Inflammatory macrophage treated with lipopolysaccharide for 1 hour (primary cell): ENCODE measurements around the gene PCDH11Y.
"Not testable (repeated sequence)": the region's sequence is repeated elsewhere in the genome, so short reads cannot be mapped to it uniquely, and the experiment has no call there.

ENCODE experiments used
- DNase-seq, 2 donors: peaks; one replicate each; pipeline ENCODE4 v3.0.0-alpha.2; 2020 to 2022

Gene PCDH11Y

DNA sequence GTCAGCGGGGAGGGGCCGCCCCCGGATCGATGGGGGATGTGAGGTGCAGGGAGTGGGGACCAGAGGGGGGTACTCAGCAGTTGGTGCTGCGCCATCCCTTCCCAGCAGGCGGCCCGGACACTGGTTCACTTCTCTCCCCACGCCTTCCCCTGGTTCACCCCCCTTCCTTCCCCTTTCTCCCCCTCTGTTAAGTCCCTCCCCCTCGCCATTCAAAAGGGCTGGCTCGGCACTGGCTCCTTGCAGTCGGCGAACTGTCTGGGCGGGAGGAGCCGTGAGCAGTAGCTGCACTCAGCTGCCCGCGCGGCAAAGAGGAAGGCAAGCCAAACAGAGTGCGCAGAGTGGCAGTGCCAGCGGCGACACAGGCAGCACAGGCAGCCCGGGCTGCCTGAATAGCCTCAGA lies at the start of gene PCDH11Y:
PCDH11Y (plus strand) TSS at position 240 of the 400 bp plus-strand sequence. CDS start 56,804 bp downstream, outside the sequence.
- not testable (repeated sequence) for DNase-seq

GRCh38 chrY:4967894-4968293 lies 32.2 kb upstream of the PCDH11Y start:
- not testable (repeated sequence) for DNase-seq

GRCh38 chrY:4991743-4992400 lies 8.2 kb upstream of the PCDH11Y start:
- DNase-seq = not testable (repeated sequence)

- DNase-seq = not testable (repeated sequence)
Measured at GRCh38 chrY:4994892-4995291, 5.2 kb upstream of the PCDH11Y start.

- not testable (repeated sequence) for DNase-seq
Measured at GRCh38 chrY:5002476-5003184, 2.5 kb downstream of the PCDH11Y start.

GRCh38 chrY:5038972-5039523 lies 39.0 kb downstream of the PCDH11Y start:
- DNase-seq = not testable (repeated sequence)

DNA sequence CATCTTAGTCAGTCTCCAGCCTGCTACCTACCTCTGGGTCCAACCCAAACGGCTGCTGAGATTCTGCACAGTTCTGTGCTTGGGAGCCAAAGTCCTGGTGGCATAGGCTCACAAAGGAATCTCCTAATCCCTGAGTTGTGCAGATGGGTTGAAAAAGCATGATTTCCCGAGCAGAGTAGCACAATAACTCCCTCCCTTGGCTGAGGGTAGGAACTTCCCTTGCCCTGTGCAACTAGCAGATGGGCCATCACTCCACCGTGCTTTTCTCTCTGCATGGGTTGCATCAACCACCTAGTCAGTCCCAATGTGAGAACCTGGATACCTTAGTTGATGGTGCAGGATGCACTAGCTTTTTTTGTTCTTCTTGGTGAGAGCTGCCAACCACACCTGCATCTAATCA lies 82.9 kb downstream of the PCDH11Y start:
- not testable (repeated sequence) for DNase-seq

- not testable (repeated sequence) for DNase-seq
Measured at GRCh38 chrY:5182998-5183397, 182.9 kb downstream of the PCDH11Y start.

DNA sequence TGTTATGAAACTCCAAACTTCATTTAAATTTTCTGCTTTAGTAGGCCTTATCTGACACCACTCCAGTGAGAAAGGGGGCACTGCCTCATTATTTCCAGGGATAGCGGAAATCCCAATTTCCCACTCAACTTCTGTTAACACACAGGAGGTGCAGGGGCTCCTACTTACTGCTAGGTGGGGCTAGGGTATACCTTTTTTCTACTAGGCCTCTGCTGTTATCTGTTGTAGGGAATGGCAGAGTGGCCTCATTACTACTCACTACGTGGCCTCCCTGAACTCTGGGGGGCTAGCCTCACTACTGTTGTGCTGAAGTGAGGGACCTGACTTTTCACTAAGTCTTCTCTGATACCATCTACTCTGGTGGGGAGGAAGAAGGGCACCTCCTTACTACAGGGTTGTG lies 215.0 kb downstream of the PCDH11Y start:
- DNase-seq = not testable (repeated sequence)

DNA sequence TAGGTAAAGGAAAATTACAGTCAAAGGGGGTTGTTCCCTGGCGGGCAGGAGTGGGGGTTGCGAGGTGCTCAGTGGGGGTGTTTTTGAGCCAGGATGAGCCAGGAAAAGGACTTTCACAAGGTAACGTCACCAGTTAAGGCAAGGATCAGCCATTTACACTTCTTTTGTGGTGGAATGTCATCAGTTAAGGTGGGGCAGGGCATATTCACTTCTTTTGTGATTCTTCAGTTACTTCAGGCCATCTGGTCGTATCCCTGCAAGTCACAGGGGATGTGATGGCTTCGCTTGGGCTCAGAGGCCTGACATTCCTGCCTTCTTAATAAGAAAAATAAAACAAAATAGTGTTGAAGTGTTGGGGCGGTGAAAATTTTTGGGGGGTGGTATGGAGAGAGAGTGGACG lies 324.8 kb downstream of the PCDH11Y start:
- not testable (repeated sequence) for DNase-seq

DNA sequence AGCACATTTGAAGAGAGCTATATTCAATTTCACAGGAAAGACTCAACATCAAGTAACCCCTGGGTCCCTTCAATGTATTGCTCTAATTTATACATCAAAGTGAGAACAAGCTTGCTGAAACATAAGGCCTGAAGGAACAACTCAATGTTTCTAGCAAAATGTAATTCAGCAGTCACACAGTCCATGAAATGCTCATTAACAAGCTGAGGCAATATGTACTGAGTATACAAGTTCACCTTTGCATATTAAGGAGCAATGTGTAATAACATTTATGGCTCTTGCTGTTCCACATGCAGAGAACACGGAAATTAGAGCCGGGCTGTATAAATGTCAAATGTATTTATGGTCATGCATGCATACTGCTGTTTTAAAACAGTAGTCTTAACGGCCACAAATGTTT lies 342.1 kb downstream of the PCDH11Y start:
- DNase-seq = not testable (repeated sequence)

DNA sequence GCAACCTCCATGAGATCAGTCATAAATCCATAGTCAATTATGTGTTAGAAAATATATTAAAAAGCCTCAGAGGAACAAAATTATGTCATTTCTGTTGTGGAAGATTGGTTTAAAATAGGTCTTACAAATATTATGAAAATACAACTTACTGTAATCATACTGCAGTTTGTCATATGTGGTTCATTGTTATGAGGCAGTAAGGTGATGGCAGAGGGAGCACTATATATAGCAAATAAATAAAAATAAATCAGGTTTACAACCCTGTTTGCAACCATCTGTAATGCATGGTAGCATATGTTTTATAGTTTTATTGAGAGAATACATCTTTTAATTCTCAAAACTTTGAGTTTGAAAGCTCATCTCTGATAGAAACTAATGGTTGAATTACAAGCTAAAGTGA lies 543.6 kb downstream of the PCDH11Y start:
- not testable (repeated sequence) for DNase-seq

DNA sequence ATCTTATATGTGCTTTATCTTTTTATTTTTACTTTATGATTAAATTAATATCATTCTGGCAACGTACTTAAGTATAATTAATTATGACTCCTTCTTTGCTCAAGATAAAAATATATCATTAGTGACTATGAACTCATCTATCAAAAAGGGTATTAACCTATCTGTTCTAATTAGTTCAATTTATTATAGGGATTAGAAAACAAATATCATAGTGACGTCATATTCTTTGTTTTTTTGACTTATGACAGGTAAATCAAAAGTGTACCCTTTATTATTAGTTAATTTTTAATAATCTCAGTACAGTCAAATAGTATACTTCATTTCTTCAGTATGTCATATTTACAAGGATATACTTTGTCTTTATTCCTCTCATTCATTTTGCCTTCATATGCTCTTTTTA lies 638.5 kb downstream of the PCDH11Y start:
- DNase-seq = not testable (repeated sequence)

DNA sequence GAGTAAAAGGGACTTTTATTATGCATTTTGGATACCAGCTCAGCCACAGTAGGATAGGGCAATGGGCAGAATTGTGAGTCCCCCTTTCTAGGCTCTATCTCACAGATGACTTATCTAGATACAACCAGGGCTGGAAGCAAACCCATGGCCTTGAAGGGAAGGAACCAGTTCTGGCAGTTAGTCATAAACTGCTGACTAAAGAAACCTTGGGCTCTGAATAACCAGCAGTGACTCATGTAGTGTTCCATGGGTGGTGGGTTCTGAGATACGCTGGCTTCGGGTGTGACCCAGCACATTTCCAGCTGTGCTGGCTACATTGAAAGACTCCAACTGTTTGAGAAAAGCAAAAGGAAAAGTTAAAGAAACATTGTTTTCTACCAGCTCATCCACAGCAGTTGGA lies 679.2 kb downstream of the PCDH11Y start:
- not testable (repeated sequence) for DNase-seq

DNA sequence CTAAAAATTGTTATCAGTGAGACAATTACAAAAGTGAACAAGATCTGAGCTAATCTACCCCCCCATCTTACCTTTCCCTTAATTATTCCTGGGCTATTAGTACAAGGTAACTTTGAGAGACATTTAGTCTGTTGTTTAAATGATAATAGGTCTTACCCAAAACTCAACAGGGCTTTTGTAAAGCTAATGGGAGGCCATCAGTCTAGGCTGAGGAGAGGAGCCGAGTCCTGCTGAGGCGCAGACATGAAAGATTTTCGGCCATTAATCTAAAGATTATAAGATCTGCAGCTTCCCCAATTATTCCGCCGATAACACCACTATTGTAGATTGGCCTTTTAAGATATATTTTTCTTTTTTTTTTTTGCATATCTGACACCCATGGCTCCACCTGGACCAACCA lies 708.6 kb downstream of the PCDH11Y start:
- not testable (repeated sequence) for DNase-seq

- not testable (repeated sequence) for DNase-seq
Measured at GRCh38 chrY:5709788-5710381, 709.8 kb downstream of the PCDH11Y start.

DNA sequence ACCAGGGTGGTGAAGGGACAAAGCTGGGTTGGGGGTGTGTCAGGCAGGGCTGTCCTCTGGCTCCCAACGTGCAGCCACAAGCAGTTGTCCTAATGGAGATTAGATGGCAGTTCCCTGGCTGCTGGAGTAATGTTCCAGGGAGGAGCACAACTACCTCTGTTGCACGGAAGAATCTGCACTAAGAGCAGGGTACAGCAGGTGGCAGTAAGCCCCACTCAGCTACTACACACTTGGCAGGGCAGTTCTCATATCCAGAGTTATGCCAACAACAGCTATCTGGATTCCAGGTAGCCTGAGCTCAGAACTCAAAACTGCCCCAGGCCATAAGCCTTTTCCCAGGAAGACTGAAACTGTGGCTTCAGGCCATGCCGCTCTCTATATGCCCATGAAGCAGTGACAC lies 761.3 kb downstream of the PCDH11Y start:
- DNase-seq = not testable (repeated sequence)

DNA sequence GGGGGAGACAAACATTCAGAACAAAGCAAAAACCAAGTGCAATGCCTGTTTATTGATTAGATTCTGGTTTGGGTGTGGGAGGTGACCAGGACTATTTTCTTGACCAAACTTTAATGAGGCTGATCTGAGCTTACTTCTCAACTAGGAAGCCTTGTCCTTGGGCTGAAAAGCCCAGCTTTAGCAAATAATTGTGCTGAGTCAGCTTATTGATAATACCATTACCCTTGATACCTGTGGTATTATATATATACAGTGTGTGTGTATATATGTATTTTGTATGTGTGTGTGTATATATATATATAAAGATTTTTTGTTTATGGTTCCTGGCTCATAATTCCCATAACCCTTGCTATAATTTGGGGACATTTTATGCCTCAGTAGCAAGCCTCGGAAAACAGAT lies 776.4 kb downstream of the PCDH11Y start:
- not testable (repeated sequence) for DNase-seq
